Left lung (tissue), 10 donors: ENCODE data around the gene SEC24D. TPM values are rescaled to one million over a fixed set of nuclear protein-coding genes. Genes with fewer than 3 reads are reported as not detected.
A peak's percentile ranks its signal among the peaks of the same experiment; 100 is the strongest.

Source experiments
- ATAC-seq: fragments of 200-7000 bp; cut with Tn5 transposase; one replicate; pipeline ENCODE4 v1.9.1; 2020; ENCODE audit warnings: moderate library complexity
- DNase-seq, 4 donors: peaks; one replicate each; pipeline ENCODE4 v3.0.0-alpha.2; 2013 to 2020
- H3K27ac ChIP-seq, 2 donors: fragments of 200-600 bp; sonication (generic) in 1 of 2; one replicate each; pipeline versions ENCODE4 v1.5.0 to v1.8.0; 2020 to 2021
- H3K27me3 ChIP-seq, 2 donors: fragments of 200-600 bp; sonication (generic) in 1 of 2; one replicate each; pipeline versions ENCODE4 v1.5.0 to v1.8.0; 2020 to 2021
- H3K36me3 ChIP-seq, 2 donors: fragments of 200-600 bp; sonication (generic) in 1 of 2; one replicate each; pipeline versions ENCODE4 v1.5.0 to v1.8.0; 2020 to 2021
- H3K4me1 ChIP-seq, 2 donors: fragments of 200-600 bp; one replicate each; pipeline ENCODE4 v1.8.0; 2021
- H3K4me3 ChIP-seq, 2 donors: fragments of 200-600 bp; sonication (generic) in 1 of 2; one replicate each; pipeline versions ENCODE4 v1.5.0 to v1.8.0; 2020 to 2021; ENCODE audit warnings: mild to moderate bottlenecking in 1 of 2
- H3K9me3 ChIP-seq, 2 donors: fragments of 200-600 bp; sonication (generic) in 1 of 2; one replicate each; pipeline versions ENCODE4 v1.5.0 to v1.8.0; 2020 to 2021
- CTCF ChIP-seq, 2 donors: fragments of 200-600 bp; sonication (generic) in 1 of 2; IDR thresholded peaks; one replicate each; pipeline versions ENCODE4 v1.5.0 to v1.8.0; 2021; ENCODE audit warnings: antibody characterized with exemption in 2 of 2
- intact Hi-C, 2 donors: fragments of 100-400 bp; cut with DNase I; formaldehyde crosslinking; loops; one replicate each; pipeline versions ENCODE4 v1.11.2 to v1.14.2; 2022
- polyA plus RNA-seq, 6 donors: library from polyadenylated mRNA; unstranded; fragments of 120-200 nt; gene quantifications; one replicate each; pipeline ENCODE4 v1.2.1, GENCODE V29; 2013; ENCODE audit not compliant: insufficient read length in 6 of 6
- total RNA-seq, 2 donors: library from RNA; stranded (reverse); fragmentation: NEBNext Ultra II Directional; extraction: Animal tissue kit (Norgen Biotek cat#: 25700); gene quantifications; one replicate each; pipeline ENCODE4 v1.2.1, GENCODE V29; 2021
- donor health status: DM: no; HTN: yes; CAD: no.
- donor health status: DM: no; HTN: no; CAD: no.

SEC24D gene
- total and polyA plus RNA-seq, 8 donors, result 40.7 to 99.4 (median 50.4) TPM

GRCh38 chr4:118756429-118756828 lies 79.5 kb downstream of the SEC24D start:
- peaks cover 2 to 10% of the 10 kb centered on the region in 2 donors for H3K4me1 ChIP-seq
- no peak for TF ChIP-seq CTCF (IDR thresholded peaks at IDR 0.05)
- intact Hi-C loops, result no loop called here

GRCh38 chr4:118755438-118756226 lies 80.3 kb downstream of the SEC24D start:
- peaks cover 0 to 10% of the 10 kb centered on the region in 2 donors for H3K4me1 ChIP-seq

More at GRCh38 chr4:118756429-118756828, 79.5 kb downstream of the SEC24D start:
- Histone ChIP-seq H3K4me3 (no peak overlapping the region), H3K27me3 (no peaks in the 10 kb centered on the region), H3K9me3 (no peaks in the 10 kb centered on the region), H3K36me3 (peaks cover 0 to 75% of the 10 kb centered on the region in 2 donors), H3K27ac (peak overlapping the region in 1 of 2 donors; percentile 5)
- ATAC-seq (no peak), DNase-seq (no peak)

GRCh38 chr4:118754890-118755289 lies 81.0 kb downstream of the SEC24D start:
- Histone ChIP-seq H3K4me3 (no peak overlapping the region), H3K4me1 (peaks cover 0 to 10% of the 10 kb centered on the region in 2 donors), H3K27ac (no peak overlapping the region), H3K9me3 (no peaks in the 10 kb centered on the region), H3K36me3 (peaks cover 0 to 75% of the 10 kb centered on the region in 2 donors), H3K27me3 (no peaks in the 10 kb centered on the region)
- intact Hi-C loops, result no loop called here
- no peak for DNase-seq
- ATAC-seq, result no peak
- TF ChIP-seq CTCF (IDR thresholded peaks at IDR 0.05), result no peak

More at GRCh38 chr4:118755438-118756226, 80.3 kb downstream of the SEC24D start:
- intact Hi-C loops, result no loop called here
- H3K36me3 ChIP-seq, result peaks cover 0 to 75% of the 10 kb centered on the region in 2 donors
- no peaks in the 10 kb centered on the region for H3K9me3 ChIP-seq
- H3K4me3 ChIP-seq, result no peak overlapping the region
- no peak overlapping the region for H3K27ac ChIP-seq
- no peak for ATAC-seq
- TF ChIP-seq CTCF (IDR thresholded peaks at IDR 0.05), result no peak
- H3K27me3 ChIP-seq, result no peaks in the 10 kb centered on the region
- no peak for DNase-seq

DNA sequence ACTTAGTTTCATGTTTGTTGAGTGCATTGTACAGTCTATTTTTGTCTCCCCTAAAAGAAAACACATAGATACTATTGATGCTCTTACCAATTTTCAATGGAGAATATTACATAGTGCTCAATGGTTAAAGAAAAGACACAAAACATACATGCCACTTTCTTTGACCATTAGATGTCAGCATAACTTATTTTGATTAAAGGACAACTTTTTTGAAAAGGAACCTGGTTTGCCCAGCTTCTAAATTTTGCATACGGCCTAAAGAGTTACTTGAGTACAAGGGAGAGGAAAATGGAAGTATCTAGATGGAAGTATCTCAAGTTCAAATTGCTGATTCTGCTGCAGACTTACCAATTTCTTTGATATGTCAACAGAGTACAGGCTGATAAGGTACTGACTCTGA lies 82.2 kb downstream of the SEC24D start:
- no peak for TF ChIP-seq CTCF (IDR thresholded peaks at IDR 0.05)
- Histone ChIP-seq H3K4me3 (no peak overlapping the region), H3K9me3 (no peaks in the 10 kb centered on the region), H3K27ac (no peak overlapping the region), H3K4me1 (peaks cover 0 to under 1% of the 10 kb centered on the region in 2 donors), H3K36me3 (peaks cover 0 to 77% of the 10 kb centered on the region in 2 donors), H3K27me3 (no peaks in the 10 kb centered on the region)
- no peak for ATAC-seq
- intact Hi-C loops, result no loop called here
- DNase-seq, result no peak

GRCh38 chr4:118753096-118753495 lies 82.8 kb downstream of the SEC24D start:
- no peaks in the 10 kb centered on the region for H3K9me3 ChIP-seq
- H3K36me3 ChIP-seq, result peaks cover 0 to 83% of the 10 kb centered on the region in 2 donors
- ATAC-seq (no peak), DNase-seq (no peak)
- no peaks in the 10 kb centered on the region for H3K4me1 ChIP-seq
- no peak overlapping the region for H3K4me3 ChIP-seq
- no peak for TF ChIP-seq CTCF (IDR thresholded peaks at IDR 0.05)
- H3K27ac ChIP-seq, result no peak overlapping the region
- intact Hi-C loops, result no loop called here
- H3K27me3 ChIP-seq, result no peaks in the 10 kb centered on the region
